ENCODE results near the gene DRD2. TPM values are rescaled to one million over a fixed set of nuclear protein-coding genes. Genes with fewer than 3 reads are reported as not detected.
"Not testable (repeated sequence)": the region's sequence is repeated elsewhere in the genome, so short reads cannot be mapped to it uniquely, and the experiment has no call there.

The DRD2 gene
- not detected in 3 replicates for total RNA-seq
- long read RNA-seq = 0 reads

- Mint-ChIP-seq H3K27me3 (ENCODE audit: low read depth) (peaks cover 67% of the 10 kb centered on the region), H3K27ac (ENCODE audit: unreplicated experiment) (no peak within 1 kb of the TSS), H3K4me3 (ENCODE audit: unreplicated experiment) (peak within 1 kb of the TSS; percentile 60), H3K9me3 (ENCODE audit: low read depth) (no peaks in the 10 kb centered on the region), H3K36me3 (ENCODE audit: low read depth) (no peaks in the 10 kb centered on the region), H3K4me1 (ENCODE audit: low read depth) (peaks cover 11% of the 10 kb centered on the region)
- TF ChIP-seq CTCF (IDR thresholded peaks at IDR 0.05) = no peak
- no peak for DNase-seq (ENCODE audit: low spot score)
Measured at GRCh38 chr11:113475160-113475761, at the start of gene DRD2. TSS of gene DRD2 (minus strand) at chr11:113475398. CDS start at chr11:113424651, 50,747 bp downstream.

- H3K4me3 Mint-ChIP-seq (ENCODE audit: unreplicated experiment); H3K27ac Mint-ChIP-seq (ENCODE audit: unreplicated experiment); DNase-seq (ENCODE audit: low spot score); H3K4me1 Mint-ChIP-seq (ENCODE audit: low read depth); H3K36me3 Mint-ChIP-seq (ENCODE audit: low read depth); H3K9me3 Mint-ChIP-seq (ENCODE audit: low read depth): not testable (repeated sequence)
- peaks cover 16% of the 10 kb centered on the region for H3K27me3 Mint-ChIP-seq (ENCODE audit: low read depth)
Measured at GRCh38 chr11:113523906-113524305, 48.7 kb upstream of the DRD2 start.

GRCh38 chr11:113521737-113522517 lies 46.7 kb upstream of the DRD2 start:
- DNase-seq (ENCODE audit: low spot score) = no peak
- H3K4me3 Mint-ChIP-seq (ENCODE audit: unreplicated experiment) = no peak overlapping the region
- peaks cover under 1% of the 10 kb centered on the region for H3K4me1 Mint-ChIP-seq (ENCODE audit: low read depth)
- H3K36me3 Mint-ChIP-seq (ENCODE audit: low read depth) = no peaks in the 10 kb centered on the region
- peaks cover 19% of the 10 kb centered on the region for H3K27me3 Mint-ChIP-seq (ENCODE audit: low read depth)
- no peak for TF ChIP-seq CTCF (IDR thresholded peaks at IDR 0.05)
- no peak overlapping the region for H3K27ac Mint-ChIP-seq (ENCODE audit: unreplicated experiment)
- H3K9me3 Mint-ChIP-seq (ENCODE audit: low read depth) = no peaks in the 10 kb centered on the region

- no peak overlapping the region for H3K27ac Mint-ChIP-seq (ENCODE audit: unreplicated experiment)
- peaks cover 11% of the 10 kb centered on the region for H3K4me1 Mint-ChIP-seq (ENCODE audit: low read depth)
Measured at GRCh38 chr11:113519989-113520613, 44.9 kb upstream of the DRD2 start.

GRCh38 chr11:113518716-113519495 lies 43.7 kb upstream of the DRD2 start:
- Mint-ChIP-seq H3K36me3 (ENCODE audit: low read depth) (no peaks in the 10 kb centered on the region), H3K27ac (ENCODE audit: unreplicated experiment) (no peak overlapping the region), H3K4me3 (ENCODE audit: unreplicated experiment) (no peak overlapping the region), H3K27me3 (ENCODE audit: low read depth) (peaks cover 13% of the 10 kb centered on the region), H3K9me3 (ENCODE audit: low read depth) (no peaks in the 10 kb centered on the region), H3K4me1 (ENCODE audit: low read depth) (peaks cover 11% of the 10 kb centered on the region)
- TF ChIP-seq CTCF (IDR thresholded peaks at IDR 0.05) = no peak
- DNase-seq (ENCODE audit: low spot score) = no peak

More at GRCh38 chr11:113519989-113520613, 44.9 kb upstream of the DRD2 start:
- no peak for TF ChIP-seq CTCF (IDR thresholded peaks at IDR 0.05)
- Mint-ChIP-seq H3K9me3 (ENCODE audit: low read depth) (no peaks in the 10 kb centered on the region), H3K36me3 (ENCODE audit: low read depth) (no peaks in the 10 kb centered on the region), H3K27me3 (ENCODE audit: low read depth) (peaks cover 17% of the 10 kb centered on the region), H3K4me3 (ENCODE audit: unreplicated experiment) (no peak overlapping the region)
- no peak for DNase-seq (ENCODE audit: low spot score)
